ENCODE results near the gene ERLIN1. TPM values are rescaled to one million over a fixed set of nuclear protein-coding genes. Genes with fewer than 3 reads are reported as not detected.

Gene ERLIN1
- total RNA-seq, 1 experiment from 2014 or later = 15.1 TPM

GRCh38 chr10:100140070-100140469 is 45.8 kb downstream of the ERLIN1 start:
- DNase-seq (no peak), ATAC-seq (no peak)
- Histone ChIP-seq H2AFZ (ENCODE audit: low read length) (no peak overlapping the region), H3K9ac (ENCODE audit: low read length) (no peak overlapping the region), H3K27me3 (ENCODE audit: low read length) (no peaks in the 10 kb centered on the region), H3K9me2 (replicated peaks; ENCODE audit: low read length) (no peaks in the 10 kb centered on the region), H3K79me2 (ENCODE audit: low read length) (no peaks in the 10 kb centered on the region), H3K4me2 (ENCODE audit: low read length) (no peak overlapping the region), H3K27ac (ENCODE audit: low read length) (no peak overlapping the region), H3K4me3 (ENCODE audit: low read length) (no peak overlapping the region), H4K20me1 (ENCODE audit: low read length) (no peaks in the 10 kb centered on the region), H3K9me3 (ENCODE audit: low read length) (no peaks in the 10 kb centered on the region), H3F3A (ENCODE audit: low read length, unreplicated experiment) (no peaks in the 10 kb centered on the region), H3K36me3 (ENCODE audit: low read depth, low read length) (no peaks in the 10 kb centered on the region), H3K4me1 (ENCODE audit: insufficient read depth, low read length) (no peaks in the 10 kb centered on the region)
- ChIA-PET POLR2A (ENCODE audit: unreplicated experiment) (no interaction called here), CTCF (no interaction called here)
- intact Hi-C loops (cut with micrococcal nuclease) = no loop called here
- BruUV-seq (replicated peaks) = no TSS peak
- no peak for TF ChIP-seq CTCF (conservative IDR thresholded peaks at IDR 0.05; ENCODE audit: low read depth, low read length)
- TF ChIP-seq EZH2phosphoT487 (IDR thresholded peaks at IDR 0.05; ENCODE audit: borderline replicate concordance, low read length) = no peak
- no peak for TF ChIP-seq EZH2 (IDR thresholded peaks at IDR 0.05; ENCODE audit: low read length, unreplicated experiment)

DNA sequence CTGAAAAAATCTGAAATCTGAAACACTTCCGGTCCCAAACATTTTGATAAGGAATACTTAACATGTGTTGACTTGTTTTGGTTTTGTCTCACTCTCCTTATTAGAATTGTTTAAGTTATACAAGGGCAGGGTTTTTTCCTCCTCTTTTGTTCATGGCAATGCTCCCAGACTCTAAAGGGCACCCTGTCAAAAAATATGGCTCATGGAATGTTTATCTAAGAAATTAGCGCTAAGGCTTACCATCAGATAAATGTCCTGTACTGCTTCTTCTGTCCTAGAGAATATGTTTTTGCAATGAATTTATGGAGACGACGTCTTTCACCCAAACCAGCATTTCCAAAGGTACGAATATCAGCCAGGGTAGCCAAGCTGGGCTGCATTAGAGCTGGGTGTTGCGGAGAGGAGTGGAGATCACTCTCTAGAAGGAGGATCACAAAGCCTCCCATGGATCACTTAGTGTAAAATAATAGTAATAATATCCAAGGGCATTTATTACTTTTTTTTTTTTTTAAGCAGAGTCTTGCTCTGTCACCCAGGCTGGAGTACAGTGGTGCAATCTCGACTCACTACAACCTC is 46.8 kb downstream of the ERLIN1 start:
- no peaks in the 10 kb centered on the region for H3K9me3 ChIP-seq (ENCODE audit: low read length)
- BruUV-seq (replicated peaks) = no TSS peak

More for the DNA sequence above, 46.8 kb downstream of the ERLIN1 start:
- H3K9me2 ChIP-seq (replicated peaks; ENCODE audit: low read length) = no peaks in the 10 kb centered on the region
- H3K9ac ChIP-seq (ENCODE audit: low read length) = no peak overlapping the region
- no peaks in the 10 kb centered on the region for H4K20me1 ChIP-seq (ENCODE audit: low read length)
- no peak for ATAC-seq
- no peak overlapping the region for H3K27ac ChIP-seq (ENCODE audit: low read length)
- no peaks in the 10 kb centered on the region for H3F3A ChIP-seq (ENCODE audit: low read length, unreplicated experiment)
- CTCF ChIA-PET = no interaction called here
- no peak overlapping the region for H3K4me2 ChIP-seq (ENCODE audit: low read length)
- H3K27me3 ChIP-seq (ENCODE audit: low read length) = no peaks in the 10 kb centered on the region
- no peaks in the 10 kb centered on the region for H3K4me1 ChIP-seq (ENCODE audit: insufficient read depth, low read length)
- DNase-seq = no peak
- no peak overlapping the region for H3K4me3 ChIP-seq (ENCODE audit: low read length)
- POLR2A ChIA-PET (ENCODE audit: unreplicated experiment) = no interaction called here
- no peaks in the 10 kb centered on the region for H3K79me2 ChIP-seq (ENCODE audit: low read length)
- TF ChIP-seq EZH2 (IDR thresholded peaks at IDR 0.05; ENCODE audit: low read length, unreplicated experiment) (no peak), EZH2phosphoT487 (IDR thresholded peaks at IDR 0.05; ENCODE audit: borderline replicate concordance, low read length) (no peak), CTCF (conservative IDR thresholded peaks at IDR 0.05; ENCODE audit: low read depth, low read length) (no peak)
- no peaks in the 10 kb centered on the region for H3K36me3 ChIP-seq (ENCODE audit: low read depth, low read length)
- H2AFZ ChIP-seq (ENCODE audit: low read length) = no peak overlapping the region
- intact Hi-C loops (cut with micrococcal nuclease) = no loop called here
